K562 (cell line): Measurements from ENCODE around the gene MAP1LC3A. TPM values are rescaled to one million over a fixed set of nuclear protein-coding genes. Genes with fewer than 3 reads are reported as not detected.

Experiments used
- ATAC-seq: fragments of 200-7000 bp; cut with Tn5 transposase; 3 replicates; pipeline ENCODE4 v1.9.1; 2020; ENCODE audit warnings: moderate library complexity
- BruUV-seq: library from RNA; stranded (reverse); fragments of 400-500 nt; replicated peaks from 2 replicates; lab custom pipeline; 2021; lab: Mats Ljungman, UMichigan
- CTCF ChIA-PET: fragments of 300-600 bp; formaldehyde crosslinking; extraction: SDS; loops from one replicate; lab custom pipeline; 2021; ENCODE audit warnings: low intra/inter-chr PET ratio; lab: Yijun Ruan, JAX
- POLR2A ChIA-PET: fragments of 300-600, 350-650 bp; sonication (Branson Sonifier 250); formaldehyde crosslinking; extraction: SDS; loops from one replicate; lab custom pipeline; 2021; ENCODE audit warnings: antibody characterized with exemption, inconsistent platforms; lab: Yijun Ruan, JAX
- DNase-seq, 4 experiments: peaks; one replicate each; pipeline versions ENCODE4 v3.0.0 to v3.0.0-alpha.2; 2011 to 2018; ENCODE audit warnings: low spot score in 3 of 4, mixed read lengths in 3 of 4; ENCODE audit errors: extremely low read depth in 1 of 4
- FAIRE-seq: peaks from 2 replicates; lab custom pipeline; 2011; peaks lifted over from hg19 to GRCh38; lab: Jason Lieb, UNC
- H2AFZ ChIP-seq: 2 replicates; pipeline ENCODE4 v1.6.0; 2011; ENCODE audit warnings: low read depth, low read length, control low read depth, inconsistent platforms
- H3K27ac ChIP-seq: fragments of 200-600 bp; 3 replicates; pipeline ENCODE4 v1.8.0; 2011; ENCODE audit warnings: low read depth, mild to moderate bottlenecking, control low read depth, inconsistent platforms, low read length, moderate library complexity, mixed read lengths; ENCODE audit errors: extremely low read depth
- H3K27me3 ChIP-seq, 2 experiments: fragments of 300-600 bp in 1 of 2; 2 replicates in 1 of 2; 3 replicates in 1 of 2; pipeline versions ENCODE4 v1.6.0 to v1.8.0; 2011; ENCODE audit warnings: inconsistent platforms in 2 of 2, low read length in 2 of 2, mild to moderate bottlenecking in 1 of 2, mixed read lengths in 1 of 2, moderate library complexity in 1 of 2; ENCODE audit not compliant: control insufficient read depth in 2 of 2, insufficient read depth in 2 of 2
- H3K36me3 ChIP-seq: fragments of 300-600 bp; 3 replicates; pipeline ENCODE4 v1.8.0; 2011; ENCODE audit warnings: mild to moderate bottlenecking, low read length, inconsistent platforms; ENCODE audit not compliant: control insufficient read depth, insufficient read depth
- H3K4me1 ChIP-seq, 2 experiments: fragments of 200-600 bp in 1 of 2; replicated peaks in 1 of 2; 2 replicates in 1 of 2; 3 replicates in 1 of 2; pipeline versions ENCODE4 v1.5.1 to v1.8.0; 2011; ENCODE audit warnings: inconsistent platforms in 2 of 2, low read length in 2 of 2, mild to moderate bottlenecking in 1 of 2, mixed read lengths in 1 of 2, moderate library complexity in 1 of 2; ENCODE audit not compliant: control insufficient read depth in 2 of 2, insufficient read depth in 2 of 2
- H3K4me2 ChIP-seq: 2 replicates; pipeline ENCODE4 v1.6.1; 2011; ENCODE audit warnings: low read length, control low read depth, inconsistent platforms, mixed read lengths; ENCODE audit not compliant: insufficient read depth
- H3K4me3 ChIP-seq: fragments of 200-600 bp; sonication (generic), shearing (Covaris generic); 2 replicates; pipeline ENCODE4 v1.5.1; 2016; ENCODE audit warnings: control low read depth, inconsistent platforms
- H3K79me2 ChIP-seq: fragments of 200-600 bp; 3 replicates; pipeline ENCODE4 v1.8.0; 2011; ENCODE audit warnings: low read length, inconsistent platforms; ENCODE audit not compliant: control insufficient read depth, insufficient read depth
- H3K9ac ChIP-seq, 2 experiments: 2 replicates each; pipeline versions ENCODE4 v1.6.0 to v1.6.1; 2011; ENCODE audit warnings: low read depth in 2 of 2, low read length in 2 of 2, control low read depth in 1 of 2, inconsistent platforms in 1 of 2, mild to moderate bottlenecking in 1 of 2, mixed read lengths in 1 of 2; ENCODE audit not compliant: insufficient read depth in 1 of 2
- H3K9me1 ChIP-seq: one replicate; pipeline ENCODE4 v1.6.0; 2011; ENCODE audit warnings: inconsistent platforms, mild to moderate bottlenecking, low read length, moderate library complexity; ENCODE audit not compliant: control insufficient read depth, insufficient read depth
- H3K9me3 ChIP-seq: replicated peaks from 2 replicates; pipeline ENCODE4 v1.5.1; 2011; ENCODE audit warnings: low read depth, low read length, inconsistent platforms; ENCODE audit not compliant: control insufficient read depth, insufficient read depth
- H4K20me1 ChIP-seq: replicated peaks from 2 replicates; pipeline ENCODE4 v1.6.1; 2011; ENCODE audit warnings: low read length, inconsistent platforms, mixed read lengths; ENCODE audit not compliant: control insufficient read depth, insufficient read depth
- CREB1 ChIP-seq, 2 experiments: sonication (generic) in 1 of 2; formaldehyde crosslinking in 1 of 2; IDR thresholded peaks; 2 replicates each; pipeline versions ENCODE4 v1.6.1 to v1.8.0; 2012 to 2022; ENCODE audit warnings: inconsistent platforms in 1 of 2, mild to moderate bottlenecking in 1 of 2, missing genetic modification reagents in 1 of 2, moderate library complexity in 1 of 2
- DEAF1 ChIP-seq: fragments of 450-650 bp; formaldehyde crosslinking; IDR thresholded peaks from 2 replicates; pipeline ENCODE4 v1.4.0; 2020; ENCODE audit warnings: mild to moderate bottlenecking, moderate library complexity
- ESRRA ChIP-seq: fragments of 450-650 bp; IDR thresholded peaks from 2 replicates; pipeline ENCODE4 v1.6.1; 2014; ENCODE audit warnings: low read depth, mild to moderate bottlenecking, moderate library complexity, borderline replicate concordance
- HEY1 ChIP-seq: fragments of 250-450 bp; sonication (Bioruptor Pico); IDR thresholded peaks from 2 replicates; pipeline ENCODE4 v1.5.0; 2020; ENCODE audit warnings: mild to moderate bottlenecking, moderate library complexity, borderline replicate concordance
- ILK ChIP-seq: fragments of 450-650 bp; IDR thresholded peaks from 2 replicates; pipeline ENCODE4 v1.6.1; 2016; ENCODE audit warnings: missing genetic modification characterization, low read depth, mild to moderate bottlenecking, missing compliant biosample characterization, moderate library complexity, borderline replicate concordance
- KAT7 ChIP-seq: sonication (generic); formaldehyde crosslinking; IDR thresholded peaks from 2 replicates; pipeline ENCODE4 v1.8.0; 2022; ENCODE audit warnings: missing genetic modification reagents, mild to moderate bottlenecking, borderline replicate concordance
- MAFK ChIP-seq: IDR thresholded peaks from 2 replicates; pipeline ENCODE4 v1.6.1; 2011; ENCODE audit warnings: low read length, improper control_type of control experiment
- MEIS2 ChIP-seq: fragments of 450-650 bp; IDR thresholded peaks from 2 replicates; pipeline ENCODE4 v1.6.1; 2014; ENCODE audit warnings: mild to moderate bottlenecking; ENCODE audit not compliant: partially characterized antibody
- MIER1 ChIP-seq: fragments of 450-650 bp; IDR thresholded peaks from 2 replicates; pipeline ENCODE4 v1.6.1; 2016; ENCODE audit warnings: antibody characterized with exemption, mild to moderate bottlenecking, low read depth
- NFATC3 ChIP-seq: fragments of 450-650 bp; IDR thresholded peaks from 2 replicates; pipeline ENCODE4 v1.6.1; 2017; ENCODE audit warnings: mild to moderate bottlenecking
- NR2C2 ChIP-seq, 2 experiments: fragments of 200-800 bp in 1 of 2; sonication (Bioruptor generic) in 1 of 2; sonication (generic) in 1 of 2; formaldehyde crosslinking in 1 of 2; IDR thresholded peaks; 2 replicates each; pipeline versions ENCODE4 v1.6.1 to v1.8.0; 2016 to 2022; ENCODE audit warnings: mild to moderate bottlenecking in 1 of 2, missing compliant biosample characterization in 1 of 2, missing genetic modification characterization in 1 of 2, missing genetic modification reagents in 1 of 2
- POLR2AphosphoS2 ChIP-seq: IDR thresholded peaks from 2 replicates; pipeline ENCODE4 v1.6.1; 2012; ENCODE audit warnings: low read length, improper control_type of control experiment
- PTBP1 ChIP-seq: fragments of 200-400 bp; formaldehyde crosslinking; IDR thresholded peaks from 2 replicates; pipeline ENCODE4 v1.6.1; 2017; ENCODE audit warnings: low read depth, low read length
- RBM14 ChIP-seq: fragments of 200-400 bp; formaldehyde crosslinking; IDR thresholded peaks from 2 replicates; pipeline ENCODE4 v1.6.1; 2018; ENCODE audit warnings: low read depth, mild to moderate bottlenecking, low read length, moderate library complexity, borderline replicate concordance; ENCODE audit not compliant: insufficient read depth
- SAFB2 ChIP-seq: fragments of 200-400 bp; formaldehyde crosslinking; IDR thresholded peaks from 2 replicates; pipeline ENCODE4 v1.6.1; 2018; ENCODE audit warnings: borderline replicate concordance, low read length, low read depth, moderate library complexity; ENCODE audit not compliant: severe bottlenecking
- ZNF121 ChIP-seq: sonication (generic); formaldehyde crosslinking; conservative IDR thresholded peaks from 2 replicates; pipeline ENCODE4 v1.8.0; 2022; ENCODE audit warnings: missing genetic modification reagents
- ZNF184 ChIP-seq: sonication (generic); formaldehyde crosslinking; IDR thresholded peaks from 2 replicates; pipeline ENCODE4 v1.5.0; 2020; ENCODE audit warnings: missing genetic modification reagents
- ZNF311 ChIP-seq: fragments of 250-450 bp; sonication (Bioruptor Pico); IDR thresholded peaks from 2 replicates; pipeline ENCODE4 v1.4.0; 2020; ENCODE audit warnings: mild to moderate bottlenecking, moderate library complexity
- ZNF384 ChIP-seq: IDR thresholded peaks from 2 replicates; pipeline ENCODE4 v1.6.1; 2012; ENCODE audit warnings: low read depth, low read length, improper control_type of control experiment
- ZNF717 ChIP-seq: fragments of 250-450 bp; sonication (Bioruptor Pico); IDR thresholded peaks from 2 replicates; pipeline ENCODE4 v1.5.0; 2021
- ZZZ3 ChIP-seq: fragments of 450-650 bp; IDR thresholded peaks from 2 replicates; pipeline ENCODE4 v1.6.1; 2016; ENCODE audit warnings: antibody characterized with exemption, mild to moderate bottlenecking, moderate library complexity
- WGBS: fragments of 100-300 bp; shearing (Covaris generic); methylation state at CpG from one replicate; pipeline ENCODE4 v1.1.6; 2016; ENCODE audit warnings: low coverage, mixed read lengths; ENCODE audit not compliant: insufficient coverage; ENCODE audit errors: missing lambda C conversion rate; 5-methylcytosine and 5-hydroxymethylcytosine counted together
- in situ Hi-C: fragments of 300-500 bp; cut with MboI; formaldehyde crosslinking; loops from 4 replicates; pipeline ENCODE4 v1.15.0; 2018; ENCODE audit warnings: inconsistent platforms, mixed read lengths
- intact Hi-C: fragments of 100-400 bp; cut with micrococcal nuclease; formaldehyde crosslinking; loops from 2 replicates; pipeline ENCODE4 v1.14.2; 2022
- polyA plus RNA-seq, 8 experiments: library from polyadenylated mRNA; depleted of rRNA in 4 of 8; stranded (reverse) in 5 of 8; unstranded in 3 of 8; fragments of >200 nt; fragmentation: Nextera tagmentation in 2 of 8; fragmentation: Illumina TruSeq in 1 of 8; extraction: Ambion mirVana in 2 of 8; extraction: Trizol in 1 of 8; gene quantifications; 2 replicates each; pipeline versions ENCODE4 v1.2.1 to v1.2.3, GENCODE V29; 2011 to 2014; ENCODE audit warnings: inconsistent platforms in 1 of 8, missing spikeins in 1 of 8
- total RNA-seq, 7 experiments: library from RNA; depleted of rRNA in 6 of 7; stranded (reverse); fragments of >200 nt in 6 of 7; fragmentation: Illumina TruSeq in 2 of 7; extraction: Trizol in 2 of 7; gene quantifications; 2 replicates each; pipeline versions ENCODE4 v1.2.1 to v1.2.3, GENCODE V29; 2011 to 2021; ENCODE audit warnings: low replicate concordance in 1 of 7
- TF ChIP-seq, protein P1 (sequence below): fragments of 450-650 bp; IDR thresholded peaks from 2 replicates; pipeline ENCODE4 v1.7.0; 2016; ENCODE audit warnings: borderline replicate concordance

Gene MAP1LC3A
- total and polyA plus RNA-seq, 9 of the 15 experiments (the other 6 are each of a cell fraction or from before 2014, with no cell fraction given), result 0.27 to 0.38 TPM; not detected in 7

GRCh38 chr20:34582911-34583310 lies 24.4 kb downstream of the MAP1LC3A start:
- Histone ChIP-seq H3K79me2 (no peaks in the 10 kb centered on the region), H3K27ac (no peak overlapping the region), H4K20me1 (no peaks in the 10 kb centered on the region; the same call in 1 of the 2 replicates), H3K4me1 (no peaks in the 10 kb centered on the region), H3K4me2 (no peak overlapping the region), H3K9me3 (no peaks in the 10 kb centered on the region), H3K4me3 (no peak overlapping the region), H3K27me3 (no peaks in the 10 kb centered on the region), H2AFZ (no peak overlapping the region), H3K9ac (no peak overlapping the region), H3K9me1 (no peaks in the 10 kb centered on the region), H3K36me3 (peaks cover 32% of the 10 kb centered on the region; the same call in 2 of the 3 replicates)
- FAIRE-seq (no peak), ATAC-seq (no peak), DNase-seq (peak in 1 of 4 experiments; percentile 12)
- BruUV-seq, result no TSS peak
- intact Hi-C loops (no loop called here), in situ Hi-C loops (no loop called here)
- POLR2A ChIA-PET, result interaction anchor here (1.0 kb wide), 3 partner anchors 9 to 130 kb away, joined by 3 to 4 read pairs (median 3); no protein-coding TSS in a partner anchor
- CTCF ChIA-PET, result no interaction called here
- 65% methylated on average over 4 of the region's 4 CpGs for WGBS
- TF ChIP-seq ILK (tag) (no peak), NR2C2 (CRISPR knock-in tag; IDR thresholded peaks at IDR 0.05) (no peak), NR2C2 (tag; IDR thresholded peaks at IDR 0.05) (no peak), ZNF311 (CRISPR knock-in tag) (no peak), ZNF717 (CRISPR knock-in tag) (no peak), ZNF184 (CRISPR knock-in tag) (no peak), MAFK (no peak), SAFB2 (no peak), RBM14 (no peak), MEIS2 (peak; percentile 22), ZNF121 (no peak), PTBP1 (no peak), ZZZ3 (no peak), POLR2AphosphoS2 (no peak), HEY1 (CRISPR knock-in tag) (no peak), NFATC3 (no peak), ESRRA (0 out of 2 replicates have a peak, but pooled peaks have one; percentile 35), KAT7 (no peak), MIER1 (no peak), ZNF384 (no peak), CREB1 (IDR thresholded peaks at IDR 0.05) (no peak), CREB1 (CRISPR knock-in tag; IDR thresholded peaks at IDR 0.05) (no peak), DEAF1 (CRISPR knock-in tag) (no peak)
- TF ChIP-seq, protein P1, sequence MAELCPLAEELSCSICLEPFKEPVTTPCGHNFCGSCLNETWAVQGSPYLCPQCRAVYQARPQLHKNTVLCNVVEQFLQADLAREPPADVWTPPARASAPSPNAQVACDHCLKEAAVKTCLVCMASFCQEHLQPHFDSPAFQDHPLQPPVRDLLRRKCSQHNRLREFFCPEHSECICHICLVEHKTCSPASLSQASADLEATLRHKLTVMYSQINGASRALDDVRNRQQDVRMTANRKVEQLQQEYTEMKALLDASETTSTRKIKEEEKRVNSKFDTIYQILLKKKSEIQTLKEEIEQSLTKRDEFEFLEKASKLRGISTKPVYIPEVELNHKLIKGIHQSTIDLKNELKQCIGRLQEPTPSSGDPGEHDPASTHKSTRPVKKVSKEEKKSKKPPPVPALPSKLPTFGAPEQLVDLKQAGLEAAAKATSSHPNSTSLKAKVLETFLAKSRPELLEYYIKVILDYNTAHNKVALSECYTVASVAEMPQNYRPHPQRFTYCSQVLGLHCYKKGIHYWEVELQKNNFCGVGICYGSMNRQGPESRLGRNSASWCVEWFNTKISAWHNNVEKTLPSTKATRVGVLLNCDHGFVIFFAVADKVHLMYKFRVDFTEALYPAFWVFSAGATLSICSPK, result no peak
